Loucy (cell line): ENCODE results near the gene CHAMP1.
"Not testable (repeated sequence)": the region's sequence is repeated elsewhere in the genome, so short reads cannot be mapped to it uniquely, and the experiment has no call there.

Experiments
- EZH2phosphoT487 ChIP-seq: fragments of 200-600 bp; IDR thresholded peaks from 2 replicates; pipeline ENCODE4 v1.6.1; 2018; ENCODE audit warnings: antibody characterized with exemption, mild to moderate bottlenecking, moderate library complexity, borderline replicate concordance
- TF ChIP-seq, protein P1 (sequence below): fragments of 200-600 bp; sonication (generic); conservative IDR thresholded peaks from 2 replicates; pipeline ENCODE4 v1.5.1; 2014; ENCODE audit warnings: mild to moderate bottlenecking, antibody characterized with exemption, low read length

DNA sequence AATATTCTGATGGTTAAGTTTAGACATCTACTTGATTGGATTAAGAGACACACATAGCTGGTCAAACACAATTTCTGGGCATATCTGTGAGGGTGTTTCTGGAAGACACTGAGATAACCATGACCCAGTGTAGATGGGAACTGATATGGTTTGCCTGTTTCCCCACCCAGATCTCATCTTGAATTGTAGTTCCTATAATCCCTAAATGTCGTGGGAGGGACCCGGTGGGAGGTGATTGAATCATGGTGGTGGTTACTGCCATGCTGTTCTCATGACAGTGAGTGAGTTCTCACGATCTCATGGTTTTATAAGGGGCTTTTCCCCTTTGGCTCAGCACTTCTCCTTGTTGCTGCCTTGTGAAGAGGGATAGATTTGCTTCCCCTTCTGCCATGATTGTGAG is 33.0 kb downstream of the CHAMP1 start:
- TF ChIP-seq, protein P1, sequence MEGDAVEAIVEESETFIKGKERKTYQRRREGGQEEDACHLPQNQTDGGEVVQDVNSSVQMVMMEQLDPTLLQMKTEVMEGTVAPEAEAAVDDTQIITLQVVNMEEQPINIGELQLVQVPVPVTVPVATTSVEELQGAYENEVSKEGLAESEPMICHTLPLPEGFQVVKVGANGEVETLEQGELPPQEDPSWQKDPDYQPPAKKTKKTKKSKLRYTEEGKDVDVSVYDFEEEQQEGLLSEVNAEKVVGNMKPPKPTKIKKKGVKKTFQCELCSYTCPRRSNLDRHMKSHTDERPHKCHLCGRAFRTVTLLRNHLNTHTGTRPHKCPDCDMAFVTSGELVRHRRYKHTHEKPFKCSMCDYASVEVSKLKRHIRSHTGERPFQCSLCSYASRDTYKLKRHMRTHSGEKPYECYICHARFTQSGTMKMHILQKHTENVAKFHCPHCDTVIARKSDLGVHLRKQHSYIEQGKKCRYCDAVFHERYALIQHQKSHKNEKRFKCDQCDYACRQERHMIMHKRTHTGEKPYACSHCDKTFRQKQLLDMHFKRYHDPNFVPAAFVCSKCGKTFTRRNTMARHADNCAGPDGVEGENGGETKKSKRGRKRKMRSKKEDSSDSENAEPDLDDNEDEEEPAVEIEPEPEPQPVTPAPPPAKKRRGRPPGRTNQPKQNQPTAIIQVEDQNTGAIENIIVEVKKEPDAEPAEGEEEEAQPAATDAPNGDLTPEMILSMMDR = not testable (repeated sequence)
- not testable (repeated sequence) for TF ChIP-seq EZH2phosphoT487
